Breast epithelium (tissue), 4 donors: ENCODE data around the gene ACOX3. TPM values are rescaled to one million over a fixed set of nuclear protein-coding genes. Genes with fewer than 3 reads are reported as not detected.

Source experiments
- DNase-seq, 2 donors: peaks; one replicate each; pipeline ENCODE4 v3.0.0-alpha.2; 2019; ENCODE audit warnings: low spot score in 2 of 2
- H3K27ac ChIP-seq, 2 donors: fragments of 200-600 bp; sonication (generic) in 1 of 2; one replicate each; pipeline ENCODE4 v1.5.1; 2016 to 2019; ENCODE audit warnings: mild to moderate bottlenecking in 1 of 2
- H3K27me3 ChIP-seq, 2 donors: fragments of 200-600 bp; sonication (generic) in 1 of 2; one replicate each; pipeline versions ENCODE4 v1.5.1 to v1.6.0; 2017 to 2019; ENCODE audit warnings: control low read depth in 1 of 2, mild to moderate bottlenecking in 1 of 2
- H3K36me3 ChIP-seq: fragments of 200-600 bp; one replicate; pipeline ENCODE4 v1.5.1; 2019
- H3K4me1 ChIP-seq, 2 donors: fragments of 200-600 bp; sonication (generic); one replicate each; pipeline ENCODE4 v1.5.1; 2016 to 2019; ENCODE audit warnings: control low read depth in 1 of 2
- H3K4me3 ChIP-seq, 3 donors: fragments of 200-600 bp; sonication (generic); 1 replicate in 2 of 3; 2 replicates in 1 of 3; pipeline ENCODE4 v1.5.1; 2016 to 2019; ENCODE audit warnings: mild to moderate bottlenecking in 3 of 3, moderate library complexity in 2 of 3
- H3K9me3 ChIP-seq, 2 donors: fragments of 200-600 bp; sonication (generic) in 1 of 2; one replicate each; pipeline ENCODE4 v1.5.1; 2016 to 2019; ENCODE audit warnings: control low read depth in 1 of 2
- CTCF ChIP-seq, 3 donors: fragments of 450-650 bp; IDR thresholded peaks; one replicate each; pipeline ENCODE4 v1.5.1; 2016 to 2017; ENCODE audit warnings: antibody characterized with exemption in 3 of 3, mild to moderate bottlenecking in 3 of 3, moderate library complexity in 3 of 3
- POLR2A ChIP-seq: fragments of 450-650 bp; IDR thresholded peaks from one replicate; pipeline ENCODE4 v1.6.1; 2016; ENCODE audit warnings: antibody characterized with exemption, mild to moderate bottlenecking, moderate library complexity
- POLR2AphosphoS5 ChIP-seq, 3 donors: sonication (generic); formaldehyde crosslinking; IDR thresholded peaks; one replicate each; pipeline ENCODE4 v1.6.1; 2017; ENCODE audit warnings: antibody characterized with exemption in 3 of 3
- intact Hi-C: fragments of 100-400 bp; cut with DNase I; formaldehyde crosslinking; loops from one replicate; pipeline ENCODE4 v1.15.1; 2023; ENCODE audit warnings: low total_unique reads
- total RNA-seq, 3 donors: library from RNA; depleted of rRNA; stranded (reverse); fragments of >200 nt; gene quantifications; one replicate each; pipeline ENCODE4 v1.1.0, GENCODE V29; 2016

The ACOX3 gene
- total RNA-seq, 3 donors from 2014 or later: 24.0 to 69.4 (median 47.9) TPM

GRCh38 chr4:8461086-8461485 lies 20.6 kb upstream of the ACOX3 start:
- no peak for DNase-seq
- intact Hi-C loops: loop anchor here (10.0 kb wide), 1 partner anchor 1656 kb away; no protein-coding TSS in a partner anchor
- no peaks in the 10 kb centered on the region for H3K9me3 ChIP-seq
- no peak overlapping the region for H3K27ac ChIP-seq
- no peaks in the 10 kb centered on the region for H3K36me3 ChIP-seq
- no peaks in the 10 kb centered on the region for H3K4me1 ChIP-seq
- H3K4me3 ChIP-seq: no peak overlapping the region
- no peaks in the 10 kb centered on the region for H3K27me3 ChIP-seq
- TF ChIP-seq CTCF (IDR thresholded peaks at IDR 0.05) (no peak), POLR2AphosphoS5 (IDR thresholded peaks at IDR 0.05) (no peak), POLR2A (no peak)

- TF ChIP-seq POLR2A: no peak
- TF ChIP-seq POLR2AphosphoS5 (IDR thresholded peaks at IDR 0.05): no peak
- TF ChIP-seq CTCF (IDR thresholded peaks at IDR 0.05): no peak
- Histone ChIP-seq H3K4me1 (no peaks in the 10 kb centered on the region), H3K36me3 (no peaks in the 10 kb centered on the region), H3K9me3 (no peaks in the 10 kb centered on the region), H3K4me3 (no peak overlapping the region), H3K27ac (no peak overlapping the region), H3K27me3 (no peaks in the 10 kb centered on the region)
- no peak for DNase-seq
- intact Hi-C loops: loop anchor here (10.0 kb wide), 1 partner anchor 1655 kb away; no protein-coding TSS in a partner anchor
Observed at GRCh38 chr4:8459867-8460445, 19.4 kb upstream of the ACOX3 start.

- no peak for DNase-seq
- H3K4me3 ChIP-seq: no peak overlapping the region
- H3K9me3 ChIP-seq: no peaks in the 10 kb centered on the region
- H3K4me1 ChIP-seq: no peaks in the 10 kb centered on the region
- no peaks in the 10 kb centered on the region for H3K36me3 ChIP-seq
- no peaks in the 10 kb centered on the region for H3K27me3 ChIP-seq
- intact Hi-C loops: no loop called here
- H3K27ac ChIP-seq: no peak overlapping the region
- TF ChIP-seq CTCF (IDR thresholded peaks at IDR 0.05) (no peak), POLR2AphosphoS5 (IDR thresholded peaks at IDR 0.05) (no peak), POLR2A (no peak)
Observed at GRCh38 chr4:8457646-8458252, 17.2 kb upstream of the ACOX3 start.

- Histone ChIP-seq H3K27me3 (no peaks in the 10 kb centered on the region), H3K9me3 (no peaks in the 10 kb centered on the region), H3K27ac (no peak overlapping the region), H3K4me3 (no peak overlapping the region), H3K4me1 (no peaks in the 10 kb centered on the region), H3K36me3 (no peaks in the 10 kb centered on the region)
- DNase-seq: no peak
- intact Hi-C loops: no loop called here
- TF ChIP-seq POLR2A (no peak), POLR2AphosphoS5 (IDR thresholded peaks at IDR 0.05) (no peak), CTCF (IDR thresholded peaks at IDR 0.05) (no peak)
Observed at GRCh38 chr4:8453957-8454356, 13.4 kb upstream of the ACOX3 start.

GRCh38 chr4:8451440-8452182 lies 11.1 kb upstream of the ACOX3 start:
- peak in 1 of 2 donors; percentile 65 for DNase-seq
- H3K27ac ChIP-seq: peak overlapping the region; percentile 88 to 90
- TF ChIP-seq CTCF (IDR thresholded peaks at IDR 0.05): no peak
- no peak for TF ChIP-seq POLR2A
- TF ChIP-seq POLR2AphosphoS5 (IDR thresholded peaks at IDR 0.05): peak in 2 of 3 donors; percentile 50 to 65

More at GRCh38 chr4:8451440-8452182, 11.1 kb upstream of the ACOX3 start:
- Histone ChIP-seq H3K36me3 (no peaks in the 10 kb centered on the region), H3K9me3 (no peaks in the 10 kb centered on the region), H3K27me3 (no peaks in the 10 kb centered on the region), H3K4me1 (no peaks in the 10 kb centered on the region), H3K4me3 (peak overlapping the region in 1 of 3 donors; percentile 19)
- intact Hi-C loops: no loop called here
